Endothelial cell of umbilical vein (primary cell): ENCODE results near the gene KRTAP17-1.

Source experiments
- EZH2 ChIP-seq: IDR thresholded peaks from 2 replicates; pipeline ENCODE4 v1.6.1; 2012; ENCODE audit warnings: borderline replicate concordance, low read depth, mild to moderate bottlenecking, moderate library complexity, low read length, inconsistent platforms; ENCODE audit not compliant: severe bottlenecking
- POLR2A ChIP-seq: IDR thresholded peaks from 2 replicates; pipeline ENCODE4 v1.6.1; 2012; ENCODE audit warnings: low read depth, mild to moderate bottlenecking, control low read depth, low read length
- POLR2AphosphoS5 ChIP-seq: IDR thresholded peaks from 2 replicates; pipeline ENCODE4 v1.6.1; 2012; ENCODE audit warnings: low read depth, mild to moderate bottlenecking, control low read depth, low read length, moderate library complexity; ENCODE audit not compliant: insufficient read depth
- TF ChIP-seq, protein P1 (sequence below), 2 donors: IDR thresholded peaks; 1 replicate in 1 of 2; 2 replicates in 1 of 2; pipeline ENCODE4 v1.5.1; 2011; ENCODE audit warnings: low read length in 2 of 2, mild to moderate bottlenecking in 2 of 2, moderate library complexity in 2 of 2, control low read depth in 1 of 2, inconsistent platforms in 1 of 2, low read depth in 1 of 2; ENCODE audit not compliant: insufficient read depth in 1 of 2; ENCODE audit errors: extremely low read depth in 1 of 2

- TF ChIP-seq, protein P1, sequence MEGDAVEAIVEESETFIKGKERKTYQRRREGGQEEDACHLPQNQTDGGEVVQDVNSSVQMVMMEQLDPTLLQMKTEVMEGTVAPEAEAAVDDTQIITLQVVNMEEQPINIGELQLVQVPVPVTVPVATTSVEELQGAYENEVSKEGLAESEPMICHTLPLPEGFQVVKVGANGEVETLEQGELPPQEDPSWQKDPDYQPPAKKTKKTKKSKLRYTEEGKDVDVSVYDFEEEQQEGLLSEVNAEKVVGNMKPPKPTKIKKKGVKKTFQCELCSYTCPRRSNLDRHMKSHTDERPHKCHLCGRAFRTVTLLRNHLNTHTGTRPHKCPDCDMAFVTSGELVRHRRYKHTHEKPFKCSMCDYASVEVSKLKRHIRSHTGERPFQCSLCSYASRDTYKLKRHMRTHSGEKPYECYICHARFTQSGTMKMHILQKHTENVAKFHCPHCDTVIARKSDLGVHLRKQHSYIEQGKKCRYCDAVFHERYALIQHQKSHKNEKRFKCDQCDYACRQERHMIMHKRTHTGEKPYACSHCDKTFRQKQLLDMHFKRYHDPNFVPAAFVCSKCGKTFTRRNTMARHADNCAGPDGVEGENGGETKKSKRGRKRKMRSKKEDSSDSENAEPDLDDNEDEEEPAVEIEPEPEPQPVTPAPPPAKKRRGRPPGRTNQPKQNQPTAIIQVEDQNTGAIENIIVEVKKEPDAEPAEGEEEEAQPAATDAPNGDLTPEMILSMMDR (IDR thresholded peaks at IDR 0.05; ENCODE audit: extremely low read depth in 1 of 2, insufficient read depth in 1 of 2, low read depth in 1 of 2, low read length in 2 of 2): no peak
- no peak for TF ChIP-seq POLR2A
- no peak for TF ChIP-seq POLR2AphosphoS5
- TF ChIP-seq EZH2: no peak
Measured at GRCh38 chr17:41311111-41311510, 4.4 kb downstream of the KRTAP17-1 start.
